ENCODE measurements around the gene MFN1.
A peak's percentile ranks its signal among the peaks of the same experiment; 100 is the strongest.
"Not testable (repeated sequence)": the region's sequence is repeated elsewhere in the genome, so short reads cannot be mapped to it uniquely, and the experiment has no call there.

MFN1 gene
- 68.8 to 81.2 reads per million in 2 experiments for total RNA-seq

DNA sequence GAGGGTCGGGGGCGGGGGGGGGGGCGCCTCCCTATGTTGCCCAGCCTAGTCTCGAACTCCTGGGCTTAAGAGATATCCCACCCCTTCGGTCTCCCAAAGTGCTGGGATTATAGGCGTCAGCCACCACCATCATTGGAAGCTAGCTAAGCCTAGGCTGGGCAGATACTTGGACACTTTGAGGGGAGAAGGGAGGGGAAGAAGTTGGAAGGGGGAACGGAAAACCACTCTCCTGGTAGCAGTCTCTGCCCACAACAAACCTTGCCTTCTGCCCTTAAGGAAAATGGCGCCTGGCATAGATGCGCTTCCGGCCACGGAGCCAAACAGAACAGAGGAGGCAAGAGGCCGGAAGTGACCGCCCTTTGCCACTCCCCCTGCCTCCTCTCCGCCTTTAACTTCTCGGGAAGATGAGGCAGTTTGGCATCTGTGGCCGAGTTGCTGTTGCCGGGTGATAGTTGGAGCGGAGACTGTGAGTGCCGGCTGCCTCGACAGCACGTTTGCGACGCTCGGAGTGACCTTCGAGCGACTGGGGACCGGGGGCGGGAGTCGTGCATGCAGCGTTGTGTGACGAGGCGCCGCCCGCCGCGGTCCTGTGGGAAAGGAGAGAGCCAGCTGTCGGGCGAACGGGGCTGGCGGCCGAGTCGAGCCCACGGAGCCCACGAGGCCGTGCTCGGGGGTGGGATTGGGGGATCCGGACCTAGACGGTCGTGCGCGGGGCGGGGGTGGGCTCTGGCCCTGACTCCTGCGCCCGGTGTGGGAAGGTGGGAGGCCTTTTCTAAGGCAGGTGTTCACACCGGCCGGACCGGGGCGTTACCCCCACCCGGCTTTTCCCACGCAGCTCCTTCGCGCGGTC, at the start of gene MFN1:
Gene MFN1, plus strand, starts transcription at position 365 of the 850 bp plus-strand sequence. CDS start 1,143 bp downstream, outside the sequence.
- peak; percentile 83 for DNase-seq (ENCODE audit: low read depth)

DNA sequence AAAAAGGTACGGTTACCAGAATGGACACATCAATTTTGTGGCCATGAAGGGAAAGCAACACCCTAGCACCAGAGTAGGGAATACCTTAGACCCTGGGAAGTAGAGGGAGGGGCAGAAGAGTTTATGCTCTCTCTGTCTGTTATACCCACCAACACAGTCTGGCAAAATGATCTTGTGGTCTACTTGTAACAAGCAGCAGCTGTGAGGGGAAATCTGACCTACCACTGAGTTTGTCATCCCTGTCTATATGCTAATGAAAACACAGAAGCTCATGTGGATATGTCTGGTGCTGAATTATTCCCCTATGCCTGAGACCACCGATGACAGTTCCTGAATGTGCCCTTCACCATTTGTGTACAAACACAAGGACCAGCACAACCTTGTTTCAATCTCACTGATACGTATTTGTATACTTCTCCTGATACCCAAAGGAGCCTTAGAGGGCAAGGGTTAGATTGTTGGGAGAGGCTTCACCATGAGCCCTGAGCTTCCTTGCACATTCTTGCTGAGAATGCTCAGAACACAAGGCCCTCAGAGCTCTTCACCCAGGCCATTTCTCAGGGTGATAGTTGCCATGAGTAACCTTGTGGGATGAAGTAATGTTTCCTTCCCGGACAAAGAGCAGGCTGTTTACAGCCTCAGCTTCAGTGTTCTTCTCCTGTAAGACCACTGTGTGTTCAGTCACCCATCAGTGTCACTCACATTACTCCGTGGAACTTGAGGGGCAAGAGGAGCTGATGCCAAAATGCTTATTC, 49.4 kb upstream of the MFN1 start:
- DNase-seq (ENCODE audit: low read depth): no peak

DNA sequence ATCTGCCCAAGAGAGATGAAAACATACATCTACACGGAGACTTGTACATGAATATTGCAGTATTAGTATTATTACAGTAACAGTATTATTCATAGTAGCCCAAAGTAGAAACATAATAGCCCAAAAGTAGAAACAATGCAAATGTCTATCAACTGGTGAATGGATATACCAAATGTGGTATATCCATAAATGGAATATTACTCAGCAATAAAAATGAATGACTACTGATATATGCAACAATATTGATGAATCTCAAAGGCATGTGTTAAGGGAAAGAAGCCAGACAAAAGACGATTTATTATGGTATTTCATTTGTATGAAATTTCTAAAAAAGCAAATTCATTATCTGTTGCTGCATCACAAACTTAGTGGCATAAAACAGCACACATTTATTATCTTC, 48.2 kb upstream of the MFN1 start:
- DNase-seq (ENCODE audit: low read depth): no peak

DNA sequence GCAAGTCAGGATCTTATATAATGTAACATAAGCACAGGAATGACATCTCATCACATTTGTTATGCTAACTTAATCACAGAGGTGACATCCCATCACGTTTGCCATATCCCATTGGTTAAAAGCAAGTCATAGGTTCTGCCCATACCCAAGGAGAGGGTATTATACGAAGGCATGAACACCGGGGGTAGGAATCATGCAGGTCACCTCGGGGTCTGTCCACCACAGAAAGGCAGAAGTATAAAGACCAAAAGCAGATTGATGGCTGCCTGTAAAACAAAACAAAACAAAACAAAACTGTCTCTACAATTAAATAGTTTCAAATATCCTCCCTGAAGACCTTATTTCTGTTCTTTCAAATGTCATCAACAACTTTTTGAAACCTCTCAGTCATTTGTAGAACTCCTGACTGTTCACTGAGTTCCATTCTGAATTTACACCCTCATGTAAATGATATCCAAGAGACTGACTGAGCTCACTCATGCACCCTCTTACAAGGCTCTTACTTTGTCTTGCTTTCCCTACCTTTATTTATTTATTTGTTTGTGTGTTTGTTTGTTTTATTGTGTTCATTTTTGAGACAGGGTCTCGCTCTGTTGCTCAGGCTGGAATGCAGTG, 47.4 kb upstream of the MFN1 start:
- DNase-seq (ENCODE audit: low read depth): no peak

DNA sequence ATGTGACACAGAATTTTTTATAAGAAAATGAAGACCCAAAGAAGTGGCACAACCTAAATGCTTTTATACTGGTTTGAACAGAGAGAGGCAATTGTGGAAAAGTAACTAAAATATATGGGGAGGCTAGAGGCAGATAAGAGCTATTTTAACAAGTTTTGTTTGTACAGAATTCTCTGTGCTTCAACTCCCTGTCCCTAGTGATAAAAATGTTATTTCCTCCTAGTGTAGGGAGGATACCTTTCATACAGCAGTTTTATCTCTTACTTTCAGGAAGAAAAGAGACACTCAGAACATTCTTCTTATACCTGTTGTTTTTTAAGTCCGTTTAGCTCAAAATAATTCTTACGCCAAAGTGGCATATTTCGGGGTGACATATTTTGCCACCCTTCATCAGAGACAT, 45.9 kb upstream of the MFN1 start:
- DNase-seq (ENCODE audit: low read depth): no peak

DNA sequence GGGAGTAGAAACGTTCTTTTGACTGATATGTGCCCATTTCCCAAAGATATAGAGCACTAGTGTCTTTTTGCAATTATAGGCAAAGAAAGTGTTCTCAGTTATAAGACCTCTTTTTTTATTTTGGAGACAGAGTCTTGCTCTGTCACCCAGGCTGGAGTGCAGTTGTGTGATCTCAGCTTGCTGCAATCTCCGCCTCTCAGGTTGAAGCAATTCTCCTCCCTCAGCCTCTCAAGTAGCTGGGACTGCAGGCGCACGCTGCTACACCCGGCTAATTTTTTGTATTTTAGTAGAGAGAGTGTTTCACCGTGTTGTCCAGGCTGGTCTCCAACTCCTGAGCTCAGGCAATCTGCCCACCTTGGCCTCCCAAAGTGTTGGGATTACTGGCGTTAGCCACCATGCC, 45.4 kb upstream of the MFN1 start:
- DNase-seq (ENCODE audit: low read depth): no peak

DNA sequence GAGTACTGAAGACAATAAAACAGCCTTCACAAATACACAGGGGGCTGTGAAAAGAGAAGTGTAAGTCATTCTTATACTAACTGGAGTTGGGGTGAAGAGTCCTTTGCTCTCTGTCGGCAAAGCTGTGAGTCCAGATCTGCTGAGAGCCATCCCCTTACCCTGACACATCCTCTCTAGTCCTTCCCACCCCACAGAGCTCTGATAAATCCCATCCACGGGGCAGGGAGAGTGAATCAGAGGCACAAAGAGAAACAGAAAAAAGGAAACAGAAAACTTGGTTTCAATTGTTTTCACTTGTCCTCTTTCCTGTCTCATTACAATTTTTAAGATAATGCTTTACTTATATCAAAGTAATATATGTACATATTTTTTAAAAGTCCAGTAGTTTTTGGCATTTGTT, 42.9 kb upstream of the MFN1 start:
- no peak for DNase-seq (ENCODE audit: low read depth)

DNA sequence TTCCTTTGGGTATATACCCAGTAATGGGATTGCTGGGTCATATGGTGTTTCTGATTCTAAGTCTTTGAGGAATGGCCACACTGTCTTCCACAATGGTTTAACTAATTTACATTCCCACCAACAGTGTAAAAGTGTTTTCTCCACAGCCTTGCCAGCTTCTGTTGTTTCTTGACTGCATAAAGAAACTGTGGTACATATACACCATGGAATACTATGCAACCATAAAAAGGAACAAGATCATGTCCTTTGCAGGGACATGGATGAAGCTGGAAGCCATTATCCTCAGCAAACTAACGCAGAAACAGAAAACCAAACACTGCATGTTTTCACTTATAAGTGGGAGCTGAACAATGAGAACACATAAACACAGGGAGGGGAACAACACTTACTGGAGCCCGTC, 40.1 kb upstream of the MFN1 start:
- DNase-seq (ENCODE audit: low read depth): not testable (repeated sequence)

DNA sequence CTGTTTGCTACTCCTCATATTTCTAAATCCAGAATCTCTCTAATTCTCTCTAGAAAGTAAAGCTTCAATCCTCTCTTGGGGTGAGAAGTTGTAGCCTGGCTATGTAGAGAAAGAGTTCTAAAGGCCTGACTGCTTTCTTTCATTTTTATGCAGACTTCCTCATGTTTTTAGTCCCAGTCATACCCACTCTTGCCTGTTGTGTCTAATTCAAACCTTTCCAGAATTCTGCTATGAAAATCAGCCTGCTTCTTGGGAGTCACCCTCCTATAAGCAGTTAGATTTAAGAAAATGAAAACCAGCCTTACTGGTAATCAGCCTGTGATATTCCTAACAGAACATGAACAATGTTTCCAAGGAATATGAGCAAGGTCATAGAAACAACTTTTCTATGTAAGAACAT, 39.5 kb upstream of the MFN1 start:
- no peak for DNase-seq (ENCODE audit: low read depth)

DNA sequence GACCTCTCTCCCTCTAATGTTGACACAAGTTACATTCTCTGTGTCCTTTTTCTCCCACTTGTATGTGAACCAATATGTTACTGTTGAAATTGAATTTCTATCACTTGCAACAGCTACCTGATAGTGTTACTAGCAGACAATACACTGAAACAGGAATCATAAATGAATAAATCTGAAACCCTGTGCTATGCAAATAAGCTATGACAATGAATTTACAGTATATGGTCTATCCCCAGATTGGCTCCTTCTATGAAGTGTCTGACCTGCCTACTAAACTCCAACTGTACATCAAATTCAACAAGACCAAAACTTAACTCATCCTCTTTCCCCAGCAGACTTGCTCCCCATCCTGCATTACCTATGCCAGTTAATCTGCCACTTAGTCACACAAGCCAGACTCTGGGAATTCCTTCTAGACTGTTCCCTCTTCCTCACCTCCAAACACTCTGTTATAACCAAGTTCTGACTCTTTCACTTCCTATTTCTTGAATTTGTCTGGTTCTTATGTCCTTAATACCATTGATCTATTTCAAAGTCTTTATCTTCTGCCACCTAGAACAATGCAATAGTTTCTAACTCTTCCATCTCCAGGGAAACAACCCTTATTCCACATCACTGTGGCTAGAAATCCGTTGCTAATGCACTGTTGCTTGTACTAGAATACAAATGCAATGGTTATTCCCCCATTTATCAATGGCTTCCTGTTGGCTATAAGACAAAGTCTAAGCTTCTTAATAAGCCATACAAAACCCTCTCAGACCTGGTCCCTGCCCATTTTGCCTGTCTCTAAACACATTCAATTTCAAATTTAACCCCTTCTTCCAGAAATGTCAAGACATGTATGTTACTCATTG, 38.1 kb upstream of the MFN1 start:
- no peak for DNase-seq (ENCODE audit: low read depth)

DNA sequence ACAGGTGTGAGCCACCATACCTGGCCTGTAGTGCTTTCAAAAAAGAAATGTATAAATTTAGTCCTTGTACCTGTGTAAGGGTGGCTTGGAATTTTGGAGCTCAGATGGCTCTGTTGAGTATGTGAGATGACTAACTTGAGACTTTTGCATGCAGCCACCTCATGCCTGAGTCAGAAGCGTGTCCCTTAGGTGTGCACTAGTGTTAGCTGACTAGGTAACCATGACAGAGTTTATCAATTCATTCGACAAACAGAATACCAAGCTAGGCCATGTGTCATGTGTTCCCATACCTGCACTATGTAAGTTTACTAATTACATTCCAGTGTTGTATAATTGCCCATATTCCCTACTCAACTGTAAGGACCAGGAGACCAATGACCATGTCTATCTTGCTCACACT, 28.6 kb upstream of the MFN1 start:
- no peak for DNase-seq (ENCODE audit: low read depth)

DNA sequence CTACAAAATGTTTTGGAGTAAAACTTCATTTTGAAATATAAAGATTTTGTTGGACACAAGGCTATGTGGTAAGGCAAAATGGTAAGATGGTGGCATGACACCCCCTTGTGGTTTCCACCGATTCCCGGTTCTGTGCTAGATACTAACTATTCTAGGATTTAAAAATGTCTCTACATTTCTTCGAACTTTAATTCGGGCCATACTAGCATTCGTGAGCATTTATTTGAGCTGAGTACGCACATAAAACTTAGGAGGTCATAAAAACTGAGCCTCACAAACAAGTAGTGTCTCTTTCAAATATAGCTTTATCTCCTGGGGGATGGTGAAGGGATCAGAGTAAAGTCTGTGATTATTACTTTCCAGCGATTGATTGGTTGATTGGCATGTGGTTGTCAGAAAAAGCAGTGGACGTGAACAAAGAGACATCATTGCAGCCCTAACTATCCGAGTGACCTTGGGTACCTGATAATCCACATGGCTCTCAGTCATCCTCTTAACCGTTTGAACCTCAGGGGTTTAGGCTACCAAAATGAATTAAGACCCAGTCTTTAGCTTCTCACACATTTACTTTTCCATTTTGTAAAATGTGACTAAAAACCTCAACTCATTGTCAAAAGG, 25.7 kb upstream of the MFN1 start:
- DNase-seq (ENCODE audit: low read depth): no peak

DNA sequence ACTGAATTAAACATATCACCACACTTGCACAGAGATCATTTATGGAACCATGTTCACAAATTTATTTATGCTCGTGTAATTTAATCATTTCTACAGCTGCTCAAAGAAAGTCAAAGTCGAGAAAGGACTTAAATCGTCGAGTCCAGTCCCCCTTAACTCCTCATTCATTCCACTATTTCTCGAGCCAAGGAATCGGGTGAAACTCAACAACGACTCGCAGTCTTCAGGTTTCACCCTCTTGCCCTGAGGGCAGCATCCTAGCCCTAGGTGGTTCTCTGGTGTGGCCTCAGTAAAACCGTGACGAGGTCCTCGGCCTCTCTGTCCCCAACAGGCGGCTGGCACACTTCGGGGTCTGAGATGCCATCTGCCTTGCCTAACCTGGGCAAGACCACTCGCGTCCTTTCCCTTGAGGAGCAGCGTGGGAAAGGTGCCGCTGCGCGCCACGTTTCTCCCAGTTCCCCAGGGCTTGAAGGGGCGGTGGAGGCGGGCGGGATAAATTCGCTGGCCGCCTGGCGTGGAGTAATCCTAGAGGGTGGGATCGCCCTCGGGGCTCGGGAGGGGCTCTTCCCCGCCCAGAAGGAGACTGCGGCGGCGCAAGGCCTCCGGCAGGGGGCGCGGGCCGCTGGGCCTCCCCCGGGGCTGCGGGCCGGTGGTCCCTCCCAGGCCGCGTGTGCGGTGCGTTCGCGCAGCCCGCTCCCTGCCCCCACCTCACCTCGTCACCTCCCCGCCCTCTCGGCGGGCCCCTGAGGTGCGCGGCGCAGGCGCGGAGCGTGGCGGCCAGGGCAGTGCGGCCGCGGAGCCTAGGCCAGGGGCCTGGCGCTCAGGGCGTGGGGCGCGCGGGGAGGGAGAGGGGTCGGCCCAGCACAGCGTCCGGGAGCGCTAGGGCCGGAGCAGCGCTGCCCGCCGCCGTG, 25.0 kb upstream of the MFN1 start, which contains the start of gene ZNF639:
Gene ZNF639, plus strand, starts transcription at position 746 of the 911 bp plus-strand sequence. CDS start 5,263 bp downstream, outside the sequence.
- DNase-seq (ENCODE audit: low read depth): peak; percentile 83

DNA sequence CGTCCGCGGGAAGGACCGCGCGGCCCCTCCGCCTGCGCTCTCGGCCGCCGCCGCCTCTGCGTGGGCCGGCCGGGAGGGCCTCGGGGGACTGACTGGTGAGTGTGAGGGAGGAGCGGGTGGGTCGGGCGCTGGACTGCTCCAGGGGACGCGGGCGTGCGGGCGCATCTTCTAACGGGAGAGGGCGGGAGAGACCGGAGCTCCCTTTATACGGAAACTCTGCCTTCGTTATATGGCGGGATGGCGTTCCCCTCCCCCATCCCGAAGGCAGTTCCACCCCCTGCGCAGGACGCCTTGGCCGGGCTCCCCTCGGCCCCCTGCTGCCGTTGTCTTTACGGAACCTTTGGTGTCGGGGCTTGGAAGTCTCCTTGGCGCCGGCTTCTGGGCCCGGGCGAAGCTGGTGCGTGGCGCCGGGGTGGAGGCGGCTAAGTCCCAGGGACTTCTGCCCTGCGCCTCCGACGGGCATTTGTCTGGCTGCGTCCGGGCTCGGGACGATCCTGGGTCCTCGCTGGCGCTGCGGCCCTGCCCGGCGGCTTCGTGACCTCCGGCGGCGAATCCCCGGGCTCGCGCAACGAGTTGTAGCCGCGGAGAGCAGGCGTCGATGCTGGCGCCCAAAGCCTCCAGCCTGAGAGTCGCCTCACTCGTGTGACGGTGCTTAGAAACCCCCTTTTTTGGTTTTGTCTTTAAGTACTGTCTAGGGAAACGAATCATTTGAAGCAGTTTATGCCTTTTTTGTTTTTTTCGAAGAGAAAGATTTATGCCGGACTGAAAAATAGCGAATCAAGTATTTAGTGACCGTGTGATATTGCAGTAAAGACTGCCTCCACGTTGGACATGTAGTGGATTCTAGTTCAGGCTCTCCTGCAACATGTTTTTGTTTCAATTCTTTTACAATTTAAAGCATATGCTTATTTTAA, 24.1 kb upstream of the MFN1 start:
- peak; percentile 44 for DNase-seq (ENCODE audit: low read depth)

DNA sequence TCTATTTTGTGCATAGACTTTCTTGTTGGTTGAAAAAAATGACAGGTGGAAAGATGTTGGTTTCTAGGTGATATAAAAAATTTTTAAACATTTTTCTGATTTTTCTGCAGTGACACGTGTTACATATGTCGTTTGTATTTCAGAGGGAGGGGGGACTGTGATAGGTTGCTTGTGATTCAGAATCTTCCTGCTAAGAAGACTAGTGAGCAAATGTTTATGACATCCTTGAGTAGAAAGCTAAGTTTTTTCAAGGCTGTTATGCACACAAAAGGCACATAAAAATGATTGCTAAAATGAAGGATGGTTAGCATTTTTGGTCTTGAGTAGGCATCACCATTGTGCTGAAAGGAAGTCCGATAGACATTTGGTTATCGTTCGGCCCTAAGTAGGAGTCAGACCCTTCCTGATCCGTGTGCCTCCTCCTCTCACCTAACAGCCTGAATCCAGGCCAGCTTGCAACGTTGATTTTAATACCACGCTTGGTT, 23.2 kb upstream of the MFN1 start:
- no peak for DNase-seq (ENCODE audit: low read depth)

DNA sequence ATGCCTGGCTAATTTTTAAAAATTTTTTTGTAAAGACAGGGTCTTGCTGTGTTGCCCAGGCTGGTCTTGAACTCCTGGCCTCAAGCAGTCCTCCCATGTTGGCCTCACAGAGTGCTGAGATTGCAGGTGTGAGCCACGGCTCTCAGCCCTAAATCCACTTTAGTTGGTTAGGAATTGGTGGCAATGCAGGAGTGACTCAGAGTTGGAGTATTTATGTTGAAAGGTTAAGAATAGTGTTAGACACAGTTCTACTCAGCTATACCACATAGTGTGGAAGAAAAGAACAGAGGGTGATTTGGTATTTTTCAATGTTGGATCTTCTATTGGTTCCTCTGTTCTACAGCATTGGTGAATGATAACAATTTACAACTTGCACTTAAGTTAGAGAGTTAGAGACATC, 17.1 kb upstream of the MFN1 start:
- no peak for DNase-seq (ENCODE audit: low read depth)

DNA sequence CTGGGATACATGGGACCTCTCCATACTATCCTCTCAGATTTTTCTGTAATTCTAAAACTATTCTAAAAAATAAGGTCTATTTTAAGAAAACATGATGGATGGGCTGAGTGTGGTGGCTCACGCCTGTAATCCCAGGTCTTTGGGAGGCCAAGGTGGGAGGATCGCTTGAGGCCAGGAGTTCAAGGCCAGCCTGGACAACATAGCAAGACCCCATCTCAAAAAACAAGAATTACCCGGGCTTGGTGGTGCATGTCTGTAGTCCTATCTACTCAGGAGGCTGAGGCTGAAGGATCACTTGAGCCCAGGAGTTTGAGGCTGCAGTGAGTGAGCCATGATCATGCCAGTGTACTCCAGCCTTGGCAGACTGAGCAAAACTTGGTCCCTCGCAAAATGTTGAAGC, 15.3 kb upstream of the MFN1 start:
- no peak for DNase-seq (ENCODE audit: low read depth)

DNA sequence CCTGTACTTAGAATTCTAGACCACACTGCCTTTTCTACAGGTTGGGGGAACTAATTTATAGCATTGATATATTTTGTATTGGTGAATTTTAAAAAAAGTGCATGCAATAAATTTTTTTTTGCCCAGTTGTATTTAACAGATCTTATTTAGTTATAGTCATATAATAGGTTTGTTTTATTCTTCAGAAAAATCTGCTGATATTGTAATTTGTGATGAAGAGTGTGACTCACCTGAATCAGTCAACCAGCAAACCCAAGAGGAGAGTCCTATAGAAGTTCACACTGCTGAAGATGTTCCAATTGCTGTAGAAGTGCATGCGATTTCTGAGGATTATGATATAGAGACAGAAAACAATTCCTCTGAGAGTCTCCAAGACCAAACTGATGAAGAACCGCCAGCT, 14.4 kb upstream of the MFN1 start:
- no peak for DNase-seq (ENCODE audit: low read depth)
